IPS DF 4.7 (cell line): ENCODE data around the gene RAB5IF.

Source experiments
- DNase-seq: peaks from one replicate; pipeline ENCODE4 v3.0.0-alpha.2; 2013; ENCODE audit warnings: low spot score; ENCODE audit errors: extremely low read depth

Gene RAB5IF

DNA sequence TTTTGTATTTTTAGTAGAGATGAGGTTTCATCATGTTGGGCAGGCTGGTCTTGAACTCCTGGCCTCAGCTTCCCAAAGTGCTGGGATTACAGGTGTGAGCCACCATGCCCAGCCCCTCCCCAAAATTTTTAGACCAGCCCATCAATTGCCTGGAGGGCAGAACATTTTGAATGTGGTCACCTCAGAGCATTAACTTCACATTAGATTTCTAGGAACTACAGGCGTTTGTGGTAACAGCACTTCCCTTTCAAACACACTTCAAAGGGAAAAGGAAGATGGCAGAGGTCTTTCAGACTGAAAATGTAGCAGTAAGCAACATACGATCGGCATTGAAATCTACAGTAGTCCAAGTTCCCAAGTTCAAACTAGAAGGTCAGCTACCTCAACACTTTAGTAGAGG lies 52.7 kb downstream of the RAB5IF start:
- DNase-seq: no peak
